ENCODE data around the gene NOA1.

The NOA1 gene

DNA sequence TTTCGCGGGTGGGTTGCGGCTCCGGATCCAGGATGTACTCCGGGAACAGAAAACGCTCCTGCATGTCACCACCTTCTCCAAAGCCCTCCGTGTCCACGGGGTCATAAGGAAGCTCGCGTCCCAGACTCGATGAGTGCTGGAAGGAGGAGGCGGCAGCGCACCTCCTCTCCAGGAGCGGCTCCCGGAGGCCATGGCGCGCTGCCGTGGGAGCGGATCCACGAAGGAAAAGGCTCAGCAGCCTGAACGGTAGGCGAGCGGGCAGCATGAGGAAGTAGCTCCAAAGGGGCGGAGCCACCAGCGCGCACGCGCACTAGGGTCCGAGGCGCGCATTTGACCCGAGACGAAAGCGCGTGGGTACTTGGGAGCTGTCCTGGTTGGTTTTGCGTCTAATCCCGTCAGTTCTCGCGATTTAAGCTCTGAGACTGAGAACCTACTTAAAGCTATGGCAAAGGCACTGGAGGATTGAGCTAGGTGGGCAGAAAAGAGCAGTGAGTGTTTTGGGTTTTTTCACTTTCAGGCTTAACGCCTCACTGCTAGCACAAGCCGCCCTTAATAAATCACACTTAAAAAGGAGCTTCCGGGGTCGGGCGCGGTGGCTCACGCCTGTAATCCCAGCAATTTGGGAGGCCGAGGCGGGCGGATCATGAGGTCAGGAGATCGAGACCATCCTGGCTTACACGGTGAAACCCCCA is at the start of gene NOA1:
Gene NOA1 (minus strand): TSS at position 286 of the 692 bp plus-strand sequence. CDS start 21 bp downstream, at position 265.
- DNase-seq (ENCODE audit: low read depth): peak; percentile 92

DNA sequence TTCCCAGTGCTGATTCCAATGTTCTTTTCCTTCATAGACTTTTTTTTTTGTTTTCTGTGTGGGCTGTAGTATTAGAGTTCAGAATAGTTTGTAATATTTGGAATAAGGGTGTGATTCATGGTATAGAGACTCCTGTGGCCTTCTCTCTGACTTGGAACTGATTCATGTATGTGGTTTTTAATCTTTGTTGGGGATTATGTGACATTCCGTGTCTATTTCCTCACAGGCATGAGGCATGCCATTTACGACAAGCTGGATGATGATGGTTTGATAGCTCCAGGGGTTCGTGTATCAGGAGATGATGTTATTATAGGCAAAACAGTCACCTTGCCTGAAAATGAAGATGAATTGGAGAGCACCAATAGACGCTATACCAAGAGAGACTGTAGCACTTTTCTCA is 45.7 kb upstream of the NOA1 start:
- no peak for DNase-seq (ENCODE audit: low read depth)

DNA sequence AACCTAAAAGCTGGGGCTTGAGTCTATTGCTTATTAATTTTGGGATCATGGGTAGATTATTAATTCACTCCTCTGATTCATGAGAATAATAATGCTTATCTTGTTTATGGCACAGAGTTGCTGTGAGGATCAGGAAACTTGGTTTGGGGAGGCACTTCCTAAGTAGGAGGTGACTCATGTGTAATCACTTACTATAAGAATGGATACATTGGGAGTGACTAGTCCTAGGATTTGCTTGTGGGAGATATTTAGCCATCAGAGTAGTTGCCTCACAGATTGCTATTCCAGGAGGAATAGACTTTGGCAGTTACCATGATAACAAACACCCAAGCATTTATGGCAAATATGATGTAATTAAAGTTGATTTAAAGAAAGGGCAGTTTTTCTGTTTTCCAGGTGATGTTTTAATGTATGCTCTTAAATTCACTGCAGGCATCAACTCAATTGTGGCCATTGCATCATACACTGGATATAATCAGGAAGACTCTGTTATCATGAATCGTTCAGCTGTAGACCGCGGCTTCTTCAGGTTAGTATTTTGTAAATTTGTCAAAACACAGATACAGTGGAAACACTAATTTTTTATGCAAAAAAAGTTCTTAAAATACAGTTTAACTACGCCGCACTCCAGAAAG is 43.2 kb upstream of the NOA1 start:
- DNase-seq (ENCODE audit: low read depth): no peak

DNA sequence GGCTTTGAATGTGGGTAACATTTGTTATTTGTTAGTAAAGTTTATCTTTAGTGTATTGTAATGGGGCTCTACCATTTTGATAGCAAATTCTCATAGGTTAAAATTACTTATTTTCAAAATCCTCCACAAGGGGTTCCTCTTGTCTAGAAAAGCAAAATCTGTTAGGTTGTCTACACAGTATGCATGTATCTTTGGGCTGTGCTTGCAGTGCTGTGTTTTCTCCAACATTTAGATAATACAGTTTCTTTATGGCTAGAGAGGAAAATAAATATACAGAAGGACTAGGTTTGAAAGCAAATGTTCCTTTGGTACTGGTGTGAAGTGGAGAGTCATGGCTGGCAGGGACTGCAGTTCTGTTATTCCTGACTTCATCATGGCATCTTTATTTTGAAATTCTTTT is 41.6 kb upstream of the NOA1 start:
- DNase-seq (ENCODE audit: low read depth): no peak

DNA sequence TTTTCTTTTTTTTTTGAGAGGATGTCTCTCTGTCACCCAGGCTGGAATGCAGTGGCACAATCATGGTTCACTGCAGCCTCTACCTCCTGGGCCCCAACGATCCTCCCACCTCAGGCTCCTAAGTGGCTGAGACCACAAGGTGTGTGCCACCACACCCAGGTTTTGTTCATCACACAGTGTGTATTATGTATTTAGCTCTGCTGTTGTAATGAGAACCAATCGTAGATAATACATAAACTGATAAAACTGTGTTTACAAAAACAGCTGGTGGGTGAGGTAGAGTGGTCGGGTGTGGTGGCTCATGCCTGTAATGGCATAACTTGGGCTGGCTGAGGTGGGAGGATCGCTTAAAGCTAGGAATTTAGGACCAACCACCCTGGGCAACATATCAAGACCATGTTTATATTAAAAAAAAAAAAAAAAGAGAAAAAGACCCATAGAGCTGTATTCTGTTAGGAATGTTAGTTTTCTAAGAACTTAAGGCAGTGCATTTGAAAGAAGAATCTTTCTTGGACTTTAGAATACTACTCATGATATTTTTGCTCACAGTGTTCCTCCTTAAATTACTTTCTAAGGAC is 36.2 kb upstream of the NOA1 start:
- no peak for DNase-seq (ENCODE audit: low read depth)

DNA sequence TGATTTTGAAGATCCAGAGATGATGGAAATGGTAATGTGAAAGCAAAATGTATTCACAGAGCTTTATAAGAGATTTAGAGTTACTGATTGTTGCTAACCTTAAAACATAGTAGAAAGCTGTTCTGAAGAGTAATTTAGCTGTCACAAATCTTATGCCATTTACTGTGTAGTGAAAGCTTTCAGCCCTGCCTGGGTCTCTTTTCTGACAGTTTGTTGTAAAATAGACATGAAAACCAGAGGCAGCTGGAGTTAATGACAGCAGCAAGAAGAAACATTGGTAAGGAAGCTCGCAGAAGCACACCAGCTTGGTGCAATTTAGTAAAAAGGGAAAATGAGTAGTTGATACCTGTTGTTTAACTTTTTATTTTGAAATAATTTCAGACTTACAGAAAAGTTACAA is 22.3 kb upstream of the NOA1 start:
- no peak for DNase-seq (ENCODE audit: low read depth)

DNA sequence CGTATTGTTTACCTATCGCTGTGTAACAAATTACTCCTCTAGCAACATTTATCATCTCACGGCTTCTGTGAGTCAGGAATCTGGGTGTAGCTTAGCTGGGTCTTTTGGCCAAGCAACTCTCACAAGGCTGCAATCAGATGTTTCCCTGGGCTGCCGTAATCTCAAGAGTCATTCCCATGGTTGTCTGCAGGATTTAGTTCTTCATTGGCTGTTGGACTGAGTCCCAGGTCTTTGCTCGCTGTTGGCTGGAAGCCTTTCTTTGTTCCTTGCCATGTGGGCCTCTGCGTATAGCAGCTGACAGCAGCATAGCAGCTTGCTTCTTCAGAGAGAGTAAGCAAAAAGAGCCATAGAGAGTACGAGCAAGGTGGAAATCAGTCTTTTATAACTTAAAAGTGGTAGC is 18.1 kb upstream of the NOA1 start:
- DNase-seq (ENCODE audit: low read depth): no peak

DNA sequence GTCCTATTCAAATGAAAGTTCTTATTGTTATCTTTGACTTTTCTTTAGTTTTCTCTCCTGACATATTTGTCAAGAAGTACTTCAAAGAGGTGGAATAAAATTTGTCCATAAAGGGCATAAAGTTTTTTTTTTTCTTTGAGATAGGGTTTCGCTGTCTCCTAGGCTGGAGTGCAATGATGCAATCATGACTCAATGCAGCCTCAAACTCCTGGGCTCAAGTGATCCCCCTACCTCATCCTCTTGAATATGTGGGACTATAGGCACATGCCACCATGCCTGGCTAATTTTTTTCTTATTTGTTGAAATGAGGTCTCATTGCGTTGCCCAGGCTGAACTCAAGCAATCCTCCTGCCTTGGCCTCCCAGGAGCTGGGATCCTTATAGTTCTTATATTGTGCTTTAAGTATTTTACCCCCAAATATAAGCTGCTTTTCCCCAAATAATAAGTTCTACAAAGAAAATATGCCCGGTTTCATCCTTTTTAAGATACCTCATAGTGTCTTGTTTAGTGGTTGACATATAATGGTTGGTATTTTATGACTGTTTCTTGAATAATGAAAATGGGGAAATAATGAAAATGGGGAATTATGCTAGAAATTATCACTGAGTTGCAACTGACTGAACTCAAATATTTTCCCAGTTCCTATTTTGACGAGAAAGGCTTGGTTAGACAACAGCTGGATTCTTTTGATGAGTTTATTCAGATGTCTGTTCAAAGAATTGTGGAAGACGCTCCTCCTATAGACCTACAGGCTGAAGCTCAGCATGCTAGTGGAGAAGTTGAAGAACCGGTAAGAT is 12.9 kb upstream of the NOA1 start:
- no peak for DNase-seq (ENCODE audit: low read depth)

DNA sequence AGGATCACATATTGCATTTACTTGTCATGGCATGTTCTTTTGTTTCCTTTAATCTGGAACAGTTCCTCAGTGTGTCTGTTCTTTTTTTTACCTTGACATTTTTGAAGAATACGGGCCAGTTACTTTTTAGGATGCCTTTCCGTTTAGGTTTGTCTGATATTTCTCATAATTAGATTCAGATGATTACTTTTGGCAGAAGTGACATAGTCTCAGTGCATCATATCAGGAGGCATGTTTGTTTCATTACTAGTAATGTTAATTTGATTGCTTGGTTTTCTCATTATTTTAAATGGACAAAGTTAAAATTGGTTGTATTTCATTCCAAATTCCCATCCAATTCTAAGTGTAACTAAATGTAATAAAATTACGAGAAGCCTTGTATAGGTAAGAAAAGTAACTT is 9.5 kb upstream of the NOA1 start:
- DNase-seq (ENCODE audit: low read depth): no peak

DNA sequence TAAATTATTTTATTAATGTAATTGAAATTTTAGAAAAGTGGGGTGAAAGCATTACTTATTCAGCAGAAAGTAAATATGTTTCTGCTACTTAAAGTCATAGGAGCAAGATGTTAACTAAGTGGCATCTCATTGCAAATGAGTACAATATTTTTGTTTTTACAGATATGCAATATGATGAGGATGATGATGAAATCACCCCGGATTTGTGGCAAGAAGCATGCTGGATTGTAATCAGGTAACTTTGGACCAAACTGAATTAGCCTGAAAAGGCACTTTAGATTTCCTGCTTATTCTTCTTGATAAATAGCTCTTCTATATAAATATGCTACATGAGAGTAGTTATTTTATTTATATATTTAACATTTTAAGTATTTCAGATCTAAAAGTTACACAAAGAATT is 8.8 kb upstream of the NOA1 start:
- DNase-seq (ENCODE audit: low read depth): no peak

DNA sequence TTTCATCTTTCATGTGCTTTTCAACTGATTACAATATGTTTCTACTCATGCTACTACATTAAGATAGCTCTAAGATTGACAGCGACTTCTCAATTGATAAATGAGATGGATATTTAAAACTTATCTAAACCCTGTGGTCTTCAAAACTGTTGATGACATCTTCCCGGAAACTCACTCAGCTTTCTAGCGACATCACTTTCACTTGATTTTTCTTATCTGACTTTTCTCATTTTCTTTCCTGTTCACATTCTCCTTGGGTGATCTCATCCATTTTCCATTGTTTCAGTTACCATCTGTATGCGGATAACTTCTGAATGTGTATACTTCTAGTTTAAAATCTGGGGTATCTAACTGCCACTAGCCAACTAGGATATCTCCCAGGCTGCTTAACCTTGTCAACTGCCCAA is 4.4 kb upstream of the NOA1 start:
- no peak for DNase-seq (ENCODE audit: low read depth)

DNA sequence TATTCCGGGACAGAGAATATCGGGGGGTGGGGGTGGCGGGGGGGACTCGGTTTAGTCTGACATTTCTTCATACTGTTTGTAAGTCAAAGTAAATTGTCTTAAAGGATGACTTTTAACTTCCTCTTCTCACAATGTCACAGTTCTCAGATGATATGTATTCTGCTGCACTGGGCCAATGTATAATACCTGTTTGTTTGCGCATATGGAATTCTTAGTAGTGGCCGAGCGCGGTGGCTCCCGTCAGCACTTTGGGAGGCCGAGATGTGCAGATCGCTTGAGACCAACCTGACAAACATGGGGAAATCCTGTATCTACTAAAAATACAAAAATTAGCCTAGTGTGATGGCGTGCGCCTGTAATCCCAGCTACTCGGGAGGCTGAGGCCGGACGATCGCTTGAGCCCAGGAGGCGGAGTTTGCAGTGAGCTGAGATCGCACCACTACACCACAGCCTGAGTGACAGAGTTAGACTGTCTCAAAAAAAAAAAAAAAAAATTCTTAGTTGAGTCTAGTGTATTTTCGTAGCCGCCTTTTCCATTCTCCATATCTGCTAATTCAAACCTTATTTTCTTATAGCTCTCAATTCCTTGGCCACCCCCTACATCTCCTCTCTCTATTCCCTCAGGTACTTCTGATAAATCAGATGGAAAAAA is 2.1 kb upstream of the NOA1 start:
- DNase-seq (ENCODE audit: low read depth): peak; percentile 13

DNA sequence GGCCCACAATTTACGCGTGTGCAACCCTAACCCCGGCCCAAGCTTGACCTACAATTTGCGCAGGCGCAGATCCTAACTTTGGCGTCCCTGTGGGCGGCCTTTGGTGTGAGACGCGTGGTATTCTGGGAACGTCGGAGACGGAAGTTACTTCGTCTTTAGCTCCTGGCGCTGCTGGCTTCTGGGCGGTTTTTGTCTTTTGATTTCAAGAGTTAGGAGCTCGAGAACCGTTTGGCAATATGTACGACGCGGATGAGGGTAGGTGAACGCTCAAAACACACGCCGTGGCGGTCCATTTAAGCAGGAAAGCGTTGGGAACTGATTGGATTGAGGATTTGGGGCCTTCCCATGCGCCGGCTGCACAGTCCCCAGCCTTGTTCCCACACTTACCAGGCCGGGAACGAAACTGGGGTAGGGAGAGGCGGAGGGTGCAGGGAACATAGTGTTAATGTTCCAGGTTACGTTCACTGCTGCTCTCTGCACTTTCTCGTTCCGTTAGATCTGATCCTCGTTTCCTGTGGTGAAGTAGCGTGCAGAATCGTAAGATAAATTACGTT is 1.4 kb upstream of the NOA1 start, which contains the start of gene POLR2B:
Gene POLR2B (plus strand): TSS at position 147 of the 554 bp plus-strand sequence. CDS start 90 bp downstream, at position 237.
- peak; percentile 72 for DNase-seq (ENCODE audit: low read depth)

DNA sequence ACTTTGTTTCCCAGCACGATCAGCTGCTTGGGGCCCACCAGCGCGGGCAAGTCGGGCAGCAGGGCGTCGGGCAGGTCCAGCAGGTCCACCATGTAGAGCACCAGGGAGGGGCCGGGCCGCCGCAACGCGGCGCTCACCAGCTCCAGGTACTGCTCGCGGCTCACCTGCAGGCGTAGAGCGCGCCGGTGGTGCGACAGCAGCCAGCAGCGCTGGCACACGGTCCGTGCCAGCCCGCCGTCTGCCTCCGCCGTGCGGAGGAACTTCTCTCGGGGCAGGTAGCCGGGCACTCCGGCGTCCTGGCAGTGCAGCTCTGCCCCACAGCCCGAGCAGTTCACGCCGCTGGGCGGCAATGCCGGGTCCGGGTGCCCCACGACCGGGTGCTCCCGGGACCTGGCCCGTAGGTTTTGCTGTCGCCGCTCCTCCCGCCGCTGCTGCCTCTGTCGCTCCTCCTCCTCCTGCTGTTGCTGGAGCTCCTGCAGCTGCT is 527 bp downstream of the NOA1 start:
- peak; percentile 2 for DNase-seq (ENCODE audit: low read depth)

DNA sequence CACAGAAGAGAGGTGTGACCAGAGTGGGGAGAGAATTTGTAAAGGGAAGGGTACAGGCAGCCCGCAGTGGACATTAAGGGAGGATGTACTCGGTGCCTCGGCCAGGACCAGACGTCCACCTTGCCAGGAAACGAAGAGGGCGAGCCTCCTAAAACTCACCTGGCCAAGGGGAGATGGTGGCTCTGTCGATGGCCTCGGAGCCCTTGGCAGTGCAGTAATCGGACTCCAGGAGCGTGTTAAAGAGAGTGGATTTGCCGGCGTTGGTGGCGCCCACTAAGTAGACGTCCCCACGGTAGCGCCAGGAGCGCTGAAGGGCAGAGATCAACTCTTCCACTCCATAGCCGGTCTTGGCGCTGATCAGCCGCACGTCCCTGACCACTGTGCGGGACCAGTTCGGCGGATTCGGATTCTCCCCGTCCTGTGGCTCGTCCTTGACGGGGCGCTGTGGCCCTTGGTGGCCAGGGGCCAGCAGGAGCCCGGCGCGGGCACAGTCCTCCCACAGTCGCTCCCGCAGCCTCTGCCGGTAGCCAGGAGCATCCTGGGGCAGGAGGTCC is 1.0 kb downstream of the NOA1 start:
- DNase-seq (ENCODE audit: low read depth): no peak

DNA sequence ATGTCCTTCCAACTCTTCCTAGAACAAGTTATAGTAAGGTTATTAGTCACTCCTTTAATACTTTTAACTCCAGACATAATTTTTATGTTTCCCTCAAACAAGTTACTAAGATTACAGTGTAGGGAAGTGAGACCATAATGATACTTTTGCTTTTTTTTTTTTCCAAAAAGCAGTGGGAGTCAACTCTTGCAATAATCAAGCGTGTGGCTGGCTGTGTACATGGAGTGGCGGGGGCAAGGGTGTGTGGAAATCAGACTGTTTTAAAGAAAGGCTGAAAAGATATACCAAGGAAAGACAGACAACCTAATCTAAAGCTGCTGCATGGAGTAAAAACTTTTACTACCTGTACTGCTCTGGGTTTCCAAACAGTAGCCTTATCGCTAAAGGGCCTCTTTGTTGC is 4.1 kb downstream of the NOA1 start:
- DNase-seq (ENCODE audit: low read depth): no peak

DNA sequence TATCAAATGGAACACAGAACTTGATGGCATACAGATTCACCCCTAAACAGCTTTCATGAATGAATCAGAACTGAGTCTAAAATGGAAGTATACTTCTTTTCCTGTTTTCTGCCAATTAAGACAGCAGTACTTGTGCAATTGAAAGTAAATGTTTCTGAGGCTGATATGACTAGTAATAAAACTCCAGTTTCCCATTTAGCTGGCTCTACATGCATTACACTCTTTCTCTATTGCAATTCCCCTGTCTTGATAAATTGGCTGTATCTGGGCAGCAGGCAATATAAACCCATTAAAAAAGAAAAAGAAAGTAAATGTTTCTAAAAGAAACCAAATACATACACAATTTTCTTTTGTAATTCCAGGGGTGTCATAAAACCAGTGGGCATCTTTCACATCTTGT is 4.6 kb downstream of the NOA1 start:
- no peak for DNase-seq (ENCODE audit: low read depth)

DNA sequence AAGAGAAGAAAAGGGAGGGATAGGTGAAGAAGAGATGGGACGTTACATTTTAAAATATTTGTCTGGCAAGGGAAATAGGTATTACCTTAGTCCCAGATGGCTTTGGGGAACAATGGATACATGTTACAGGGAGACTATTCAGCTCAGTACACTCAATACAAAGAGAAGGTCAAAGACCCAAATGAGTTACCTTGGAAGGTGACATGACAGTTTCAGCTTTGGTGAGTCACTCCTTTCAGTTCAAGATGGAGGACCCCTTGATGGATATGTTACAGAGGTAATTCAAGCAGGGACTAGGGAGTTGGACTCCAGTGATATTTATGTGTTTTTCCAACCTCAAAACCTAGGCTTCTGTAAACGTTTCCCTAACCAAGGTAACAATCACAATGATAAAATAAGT is 5.0 kb downstream of the NOA1 start:
- DNase-seq (ENCODE audit: low read depth): no peak

DNA sequence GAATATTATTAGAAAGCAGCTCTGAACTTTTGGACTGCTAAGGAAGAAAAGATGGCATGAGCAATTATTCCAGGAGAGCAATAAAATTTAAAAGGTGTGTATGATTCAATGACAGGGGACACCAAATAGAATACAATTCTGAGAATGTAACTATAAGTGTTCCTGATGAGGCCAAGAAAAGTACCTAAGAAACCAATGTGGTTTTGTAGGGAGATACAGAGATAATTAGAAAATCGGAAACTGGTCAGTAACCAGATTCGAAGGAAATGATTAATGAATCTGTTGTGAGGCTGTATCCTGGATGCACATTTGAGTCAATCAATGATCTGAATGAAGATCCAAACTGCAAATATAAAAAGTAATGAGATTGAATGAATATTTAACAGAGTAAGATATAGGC is 6.0 kb downstream of the NOA1 start:
- DNase-seq (ENCODE audit: low read depth): no peak

DNA sequence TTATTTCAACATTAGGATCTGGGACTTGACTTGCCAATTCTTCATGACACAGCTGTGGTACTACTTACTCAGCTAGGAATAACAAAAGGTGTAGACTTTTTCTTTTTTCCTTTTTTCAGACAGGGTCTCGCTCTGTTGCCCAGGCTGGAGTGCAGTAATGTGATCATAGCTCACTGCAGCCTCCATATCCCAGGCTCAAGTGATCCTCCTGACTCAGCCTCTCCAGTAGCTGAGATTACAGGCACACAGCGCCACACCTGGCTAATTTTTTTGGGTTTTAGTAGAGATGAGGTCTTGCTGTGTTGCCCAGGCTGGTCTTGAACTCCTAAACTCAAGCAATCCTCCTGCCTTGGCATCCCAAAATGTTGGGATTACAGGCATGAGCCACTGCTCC is 16.3 kb downstream of the NOA1 start:
- DNase-seq (ENCODE audit: low read depth): no peak

DNA sequence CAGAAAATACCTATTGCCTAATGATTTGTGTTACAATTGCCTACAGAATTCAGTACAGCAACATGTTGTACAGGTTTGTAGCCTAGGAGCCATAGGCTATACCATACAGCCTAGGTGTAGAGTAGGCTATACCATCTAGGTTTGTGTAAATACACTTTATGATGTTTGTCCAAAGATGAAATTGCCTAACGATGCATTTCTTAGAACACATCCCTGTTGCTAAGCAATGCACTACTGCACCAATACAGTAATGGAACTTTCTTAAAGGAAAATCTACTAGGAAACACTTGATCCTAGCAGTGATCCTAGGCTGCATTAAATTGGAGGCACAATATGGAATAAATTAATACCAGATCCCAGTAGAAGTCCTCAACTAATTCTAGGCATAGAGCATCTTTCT is 18.3 kb downstream of the NOA1 start:
- DNase-seq (ENCODE audit: low read depth): no peak

All from stimulated activated CD8-positive, alpha-beta memory T cell treated with anti-CD3 and anti-CD28 coated beads, Interleukin-15, amount 100 ng/mL, for 1 hour (primary cell).